ENCODE results near the gene BMERB1.

GRCh38 chr16:15426796-15427195 is 7.6 kb upstream of the BMERB1 start:
- TF ChIP-seq CTCF (IDR thresholded peaks at IDR 0.05 in 8 of 11, conservative IDR thresholded peaks at IDR 0.05 in 3 of 11) (no peak), POLR2A (IDR thresholded peaks at IDR 0.05) (no peak)
